Skin epidermis (tissue), 12 donors: Measurements from ENCODE around the gene CARD11.

Experiments
- H3K27ac ChIP-seq, 21 experiments: fragments of 200-600 bp; sonication (generic) in 11 of 21; one replicate each; pipeline ENCODE4 v1.5.0; 2020; ENCODE audit warnings: mild to moderate bottlenecking in 3 of 21, inconsistent platforms in 2 of 21, moderate library complexity in 2 of 21
- H3K4me3 ChIP-seq, 7 experiments: fragments of 200-600 bp; sonication (generic) in 2 of 7; one replicate each; pipeline ENCODE4 v1.5.0; 2020; ENCODE audit warnings: inconsistent platforms in 2 of 7, mild to moderate bottlenecking in 2 of 7, moderate library complexity in 1 of 7

CARD11 gene

GRCh38 chr7:2893411-2893861 is 150.2 kb downstream of the CARD11 start:
- Histone ChIP-seq H3K4me3 (no peak overlapping the region), H3K27ac (peak overlapping the region in 1 of 21 experiments; percentile 47)

GRCh38 chr7:2892549-2892948 is 151.1 kb downstream of the CARD11 start:
- H3K4me3 ChIP-seq = no peak overlapping the region
- no peak overlapping the region for H3K27ac ChIP-seq

DNA sequence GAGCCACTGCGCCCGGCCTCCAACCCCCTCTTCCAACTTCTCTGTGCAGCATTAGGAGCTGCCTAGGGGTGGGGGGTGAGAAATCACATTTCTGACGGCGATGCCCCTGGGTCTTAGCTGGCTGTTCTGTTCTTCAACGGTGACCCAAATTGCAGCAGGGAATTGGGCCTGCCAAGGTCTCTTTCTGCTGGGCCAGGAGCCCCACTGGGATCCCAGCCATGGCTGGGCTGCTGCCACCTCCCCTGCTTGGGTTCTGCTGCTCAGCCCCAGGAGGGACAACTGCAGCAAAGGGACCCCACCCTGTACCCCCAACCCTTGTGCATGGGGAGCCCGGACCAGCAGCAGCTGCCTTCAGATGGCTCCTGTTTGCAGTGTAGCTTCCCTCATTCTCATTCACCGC is 155.9 kb downstream of the CARD11 start:
- Histone ChIP-seq H3K4me3 (no peak overlapping the region), H3K27ac (no peak overlapping the region)

DNA sequence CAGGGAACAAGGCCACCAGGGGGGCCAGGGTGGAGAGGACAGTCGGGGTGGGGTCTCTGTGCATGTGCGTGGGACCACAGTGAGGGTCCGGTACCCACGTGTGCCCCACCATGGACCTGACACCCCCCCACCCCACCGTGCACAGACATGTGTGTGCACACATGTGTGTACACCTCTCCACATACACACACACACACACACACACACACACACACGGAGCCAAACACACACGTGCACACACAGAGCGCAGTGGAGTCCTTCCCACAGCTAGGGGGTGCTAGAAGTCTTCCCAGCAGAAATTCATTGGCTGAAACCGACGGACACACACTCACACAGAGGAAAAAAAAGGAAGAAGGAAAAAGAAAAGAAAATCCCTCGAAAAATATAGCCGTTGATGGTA is 156.8 kb downstream of the CARD11 start:
- Histone ChIP-seq H3K27ac (no peak overlapping the region), H3K4me3 (no peak overlapping the region)

DNA sequence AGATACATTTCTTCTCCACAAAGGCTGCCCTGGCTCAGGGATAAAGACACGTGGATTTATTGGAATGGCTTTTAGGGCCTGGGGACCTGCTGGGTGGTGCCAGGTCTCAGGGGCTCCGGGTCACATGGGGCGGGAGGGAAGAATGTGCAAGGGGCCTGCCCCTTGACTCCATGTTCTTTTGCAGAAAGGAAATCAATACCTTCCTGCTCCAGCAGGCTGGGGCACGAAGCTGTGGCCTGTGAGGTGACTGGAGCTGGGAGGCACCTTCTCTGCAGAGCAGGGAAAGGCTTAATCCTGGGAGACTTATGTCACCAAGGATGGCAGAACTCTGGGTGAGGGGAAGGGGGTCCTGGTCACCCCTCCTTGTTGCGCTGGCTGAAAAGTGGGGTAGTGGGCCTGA is 157.3 kb downstream of the CARD11 start:
- Histone ChIP-seq H3K27ac (no peak overlapping the region), H3K4me3 (no peak overlapping the region)

DNA sequence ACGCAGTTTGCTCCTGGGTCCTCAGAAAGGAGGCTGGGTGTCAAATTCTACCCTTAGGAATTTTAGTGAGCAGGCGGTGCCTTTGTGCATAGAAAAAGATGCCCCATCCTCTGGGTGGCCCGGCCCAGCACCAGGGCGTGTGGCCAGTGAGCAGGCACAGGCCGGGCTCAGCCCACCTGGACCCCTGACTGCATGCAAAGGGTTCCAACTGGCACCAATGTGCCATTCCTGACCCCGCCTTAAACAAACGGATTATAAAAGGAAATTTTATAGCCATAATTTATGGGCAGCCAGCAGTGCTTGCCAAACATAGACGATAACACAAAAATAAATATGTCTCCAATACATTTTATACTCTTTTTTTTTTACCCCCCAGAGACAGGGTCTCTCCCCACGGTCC is 159.5 kb downstream of the CARD11 start:
- no peak overlapping the region for H3K4me3 ChIP-seq
- H3K27ac ChIP-seq = no peak overlapping the region

DNA sequence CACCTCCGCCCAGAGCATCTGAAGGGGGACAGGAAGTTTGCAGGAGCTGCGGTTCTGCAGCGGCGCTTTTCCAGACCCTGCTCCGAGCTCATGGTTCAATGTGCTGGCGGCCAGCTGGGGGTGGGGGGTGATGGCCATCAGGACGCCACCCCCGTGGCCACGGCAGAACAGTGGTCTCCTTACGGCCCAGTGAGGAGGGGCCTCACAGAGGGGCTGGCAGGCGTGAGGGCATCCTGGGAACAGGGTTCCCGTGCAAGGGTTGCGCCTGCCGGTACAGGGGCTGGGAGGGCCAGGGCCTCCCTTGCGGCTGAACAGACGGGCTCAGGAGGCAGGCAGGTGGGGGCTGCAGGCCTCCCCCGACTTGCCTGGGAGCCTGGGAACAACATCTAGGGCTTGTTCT is 160.6 kb downstream of the CARD11 start:
- Histone ChIP-seq H3K4me3 (no peak overlapping the region), H3K27ac (no peak overlapping the region)

DNA sequence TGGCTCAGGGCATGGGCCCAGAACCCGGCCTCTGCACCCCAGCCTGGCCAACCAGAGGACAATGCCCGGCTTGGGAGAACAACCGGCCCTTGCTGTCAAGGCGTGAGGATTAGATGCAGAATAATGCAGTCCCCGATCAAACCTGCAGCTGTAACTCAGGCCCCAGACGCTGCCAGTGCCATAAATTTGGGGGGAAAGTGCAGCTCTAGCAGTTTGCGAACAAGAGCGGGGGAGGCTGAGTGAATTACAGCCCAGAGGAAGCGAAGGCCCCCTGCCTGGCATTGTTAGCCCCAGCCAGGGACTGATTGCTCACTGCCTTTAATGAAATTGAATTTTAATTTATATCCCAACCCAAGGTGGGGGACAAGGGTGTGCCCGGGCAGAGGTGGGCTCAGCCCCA is 161.6 kb downstream of the CARD11 start:
- no peak overlapping the region for H3K27ac ChIP-seq
- H3K4me3 ChIP-seq = no peak overlapping the region

GRCh38 chr7:2880874-2881533 is 162.7 kb downstream of the CARD11 start:
- no peak overlapping the region for H3K4me3 ChIP-seq
- H3K27ac ChIP-seq = no peak overlapping the region

DNA sequence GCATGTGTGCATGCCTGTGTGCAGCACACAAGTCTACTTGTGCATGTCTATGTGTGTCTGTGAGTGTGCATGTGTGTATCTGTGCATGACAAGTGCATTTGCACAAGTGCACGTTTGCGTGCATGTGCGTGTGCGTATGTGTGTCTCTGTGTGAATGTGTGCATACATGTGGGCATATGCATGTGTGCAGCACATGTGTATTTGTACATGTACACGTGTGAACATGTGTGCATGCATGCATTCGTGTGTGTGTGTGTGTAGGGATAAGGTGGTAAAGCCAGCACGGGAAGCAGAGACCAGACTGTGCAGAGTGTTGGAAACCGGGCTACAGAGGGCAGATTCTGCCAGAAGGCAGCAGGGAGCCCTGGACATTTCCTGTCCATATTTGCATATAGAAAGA is 163.6 kb downstream of the CARD11 start:
- Histone ChIP-seq H3K4me3 (no peak overlapping the region), H3K27ac (no peak overlapping the region)

- H3K4me3 ChIP-seq = no peak overlapping the region
Measured at GRCh38 chr7:2879354-2879753, 164.3 kb downstream of the CARD11 start.

GRCh38 chr7:2878306-2878705 is 165.4 kb downstream of the CARD11 start:
- H3K27ac ChIP-seq = no peak overlapping the region
- no peak overlapping the region for H3K4me3 ChIP-seq

More at GRCh38 chr7:2879354-2879753, 164.3 kb downstream of the CARD11 start:
- H3K27ac ChIP-seq = no peak overlapping the region

DNA sequence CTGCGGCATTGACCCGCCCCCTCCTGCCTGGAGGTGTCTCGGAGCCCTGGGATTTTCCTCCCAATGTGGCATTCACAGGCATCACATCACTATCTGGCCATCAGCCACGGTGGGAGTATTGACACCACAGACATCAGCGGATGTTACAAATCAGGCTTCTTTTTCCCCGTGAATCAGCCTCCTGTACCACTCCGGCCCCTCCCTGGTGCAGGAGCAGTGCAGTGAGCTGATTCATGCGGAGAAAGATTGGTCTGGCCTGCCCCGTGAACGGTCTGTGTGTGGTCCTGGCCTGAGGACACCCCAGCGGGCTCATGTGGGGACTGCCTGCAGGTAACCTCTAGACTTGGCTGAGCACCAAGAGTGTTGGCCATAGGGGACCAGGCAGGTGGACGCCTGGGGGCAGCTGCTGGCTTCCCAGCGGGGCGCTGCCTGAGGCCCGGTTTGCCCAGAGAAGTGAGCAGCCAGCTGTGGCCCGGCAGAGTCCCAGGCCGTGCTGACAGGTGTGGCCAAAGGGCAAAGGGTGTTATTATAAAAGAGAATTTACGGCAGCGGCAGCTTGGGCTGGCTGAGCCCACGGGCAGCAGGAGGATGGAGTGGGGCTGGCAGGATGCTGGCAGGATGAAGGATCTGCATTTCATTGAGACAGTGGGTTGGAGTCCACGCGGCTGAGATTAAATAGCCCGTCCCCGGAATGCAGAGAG is 167.5 kb downstream of the CARD11 start:
- H3K27ac ChIP-seq = no peak overlapping the region
- no peak overlapping the region for H3K4me3 ChIP-seq

GRCh38 chr7:2873686-2874551 is 169.7 kb downstream of the CARD11 start:
- H3K27ac ChIP-seq = peak overlapping the region in 11 of 21 experiments; percentile 31 to 85 (median 58)
- H3K4me3 ChIP-seq = no peak overlapping the region

GRCh38 chr7:2873146-2873545 is 170.5 kb downstream of the CARD11 start:
- Histone ChIP-seq H3K4me3 (no peak overlapping the region), H3K27ac (peak overlapping the region in 4 of 21 experiments; percentile 56 to 85 (median 76))

DNA sequence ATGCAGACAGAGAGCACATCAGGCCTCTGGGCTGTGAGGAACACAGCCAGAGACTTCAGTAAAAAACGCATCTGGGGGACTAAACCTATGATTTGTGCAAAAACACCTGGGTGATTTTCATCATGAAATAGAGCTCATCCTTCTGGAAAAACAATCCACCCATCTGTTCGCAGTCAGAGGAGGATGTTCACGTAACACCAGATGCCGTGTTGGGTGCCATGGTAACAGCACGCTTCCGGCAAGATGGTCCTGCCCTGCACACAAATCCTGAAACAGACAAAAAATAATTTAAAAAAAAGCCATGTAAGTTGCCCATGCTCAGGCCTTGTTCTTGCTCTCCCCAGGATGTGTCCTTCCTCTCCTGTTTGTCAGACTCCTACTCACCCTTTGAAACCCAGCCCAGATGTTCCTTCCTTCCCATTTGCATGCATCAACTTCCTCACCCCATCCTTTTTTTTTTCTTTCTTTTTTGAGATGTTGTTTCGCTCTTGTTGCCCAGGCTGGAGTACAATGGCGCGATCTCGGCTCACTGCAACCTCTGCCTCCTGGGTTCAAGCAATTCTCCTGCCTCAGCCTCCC is 171.3 kb downstream of the CARD11 start:
- Histone ChIP-seq H3K27ac (no peak overlapping the region), H3K4me3 (no peak overlapping the region)

DNA sequence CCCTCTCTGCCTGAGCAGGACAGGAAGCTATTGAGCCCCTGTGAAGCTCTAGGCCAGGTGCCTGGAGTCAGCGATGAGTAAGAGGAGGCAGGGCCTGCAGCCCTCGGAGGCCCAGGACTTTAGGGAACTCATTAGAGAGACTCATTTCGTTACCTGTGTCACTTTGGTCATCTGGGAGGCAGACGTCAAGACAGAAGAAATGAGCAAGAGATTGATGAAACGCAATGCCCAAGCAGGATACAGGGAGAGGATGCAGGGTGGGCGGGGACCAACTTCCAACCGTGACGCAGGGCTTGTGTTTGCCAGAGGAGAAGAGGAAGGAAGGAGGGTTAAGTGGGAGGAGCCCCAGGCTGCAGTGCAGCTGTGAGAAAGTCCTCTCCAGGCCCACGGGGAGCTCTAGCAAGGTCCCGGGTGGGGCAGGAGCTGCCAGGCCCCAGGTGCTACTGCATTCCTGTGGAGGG is 173.2 kb downstream of the CARD11 start:
- Histone ChIP-seq H3K4me3 (peak overlapping the region in 3 of 7 experiments; percentile 0 to 9 (median 3)), H3K27ac (peak overlapping the region in 12 of 21 experiments; percentile 3 to 69 (median 37))

DNA sequence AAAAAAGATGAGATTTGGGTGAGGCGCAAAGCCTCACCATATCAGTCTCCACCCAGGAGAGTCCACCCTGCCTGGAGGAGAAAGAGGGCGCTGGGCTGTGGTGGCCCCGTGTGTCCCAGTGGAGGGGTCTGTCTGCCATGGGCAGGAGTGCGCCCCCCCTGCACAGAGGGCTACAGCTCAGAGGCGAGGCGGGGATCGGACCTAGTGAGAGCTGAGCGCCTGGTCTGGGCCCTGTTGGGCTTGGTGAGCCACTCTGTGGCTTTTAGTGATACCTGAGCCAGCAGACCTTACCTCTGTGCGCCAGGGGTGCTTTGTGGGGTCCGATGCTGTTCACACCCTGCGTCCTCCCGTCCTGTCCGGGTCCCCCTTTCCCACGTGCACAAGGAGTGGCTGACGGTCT is 173.7 kb downstream of the CARD11 start:
- peak overlapping the region in 3 of 7 experiments; percentile 0 to 9 (median 3) for H3K4me3 ChIP-seq
- H3K27ac ChIP-seq = peak overlapping the region in 9 of 21 experiments; percentile 3 to 69 (median 33)

GRCh38 chr7:2866601-2867000 is 177.1 kb downstream of the CARD11 start:
- H3K4me3 ChIP-seq = no peak overlapping the region
- no peak overlapping the region for H3K27ac ChIP-seq
